Liver (tissue), 9 donors: ENCODE measurements around the gene GPR37. TPM values are rescaled to one million over a fixed set of nuclear protein-coding genes. Genes with fewer than 3 reads are reported as not detected.

Source experiments
- DNase-seq: peaks from one replicate; pipeline ENCODE4 v3.0.0-alpha.2; 2017; ENCODE audit warnings: low spot score
- H3K27ac ChIP-seq, 2 donors: one replicate each; pipeline ENCODE4 v1.7.0; 2013; ENCODE audit warnings: inconsistent platforms in 2 of 2, low read length in 2 of 2, control low read depth in 1 of 2, low read depth in 1 of 2, mild to moderate bottlenecking in 1 of 2
- H3K27me3 ChIP-seq, 4 donors: one replicate each; pipeline versions ENCODE4 v1.6.1 to v1.7.0; 2013; ENCODE audit warnings: low read length in 3 of 4, inconsistent platforms in 1 of 4, mild to moderate bottlenecking in 1 of 4, moderate library complexity in 1 of 4; ENCODE audit not compliant: control insufficient read depth in 4 of 4, insufficient read depth in 4 of 4
- H3K36me3 ChIP-seq, 4 donors: one replicate each; pipeline versions ENCODE4 v1.6.1 to v1.7.0; 2013; ENCODE audit warnings: low read length in 3 of 4, mild to moderate bottlenecking in 3 of 4, low read depth in 1 of 4, moderate library complexity in 1 of 4; ENCODE audit not compliant: control insufficient read depth in 4 of 4, insufficient read depth in 3 of 4
- H3K4me1 ChIP-seq, 4 donors: one replicate each; pipeline versions ENCODE4 v1.6.1 to v1.7.0; 2013; ENCODE audit warnings: low read length in 3 of 4, mild to moderate bottlenecking in 3 of 4, moderate library complexity in 1 of 4; ENCODE audit not compliant: control insufficient read depth in 4 of 4, insufficient read depth in 4 of 4
- H3K4me3 ChIP-seq, 3 donors: one replicate each; pipeline versions ENCODE4 v1.6.1 to v1.7.0; 2013; ENCODE audit warnings: low read length in 3 of 3, control low read depth in 1 of 3, low read depth in 1 of 3, mild to moderate bottlenecking in 1 of 3
- H3K9ac ChIP-seq, 2 donors: one replicate each; pipeline ENCODE4 v1.7.0; 2013; ENCODE audit warnings: low read length in 2 of 2, mild to moderate bottlenecking in 2 of 2, moderate library complexity in 2 of 2, control low read depth in 1 of 2, low read depth in 1 of 2
- H3K9me3 ChIP-seq, 4 donors: one replicate each; pipeline versions ENCODE4 v1.6.1 to v1.7.0; 2013; ENCODE audit warnings: low read length in 3 of 4; ENCODE audit not compliant: control insufficient read depth in 4 of 4
- EGR1 ChIP-seq, 2 donors: IDR thresholded peaks; 2 replicates each; pipeline ENCODE4 v1.6.1; 2016 to 2018; ENCODE audit warnings: antibody characterized with exemption in 2 of 2, low read depth in 2 of 2
- FOXA1 ChIP-seq: IDR thresholded peaks from 2 replicates; pipeline ENCODE4 v1.6.1; 2016; ENCODE audit warnings: antibody characterized with exemption
- FOXA2 ChIP-seq: IDR thresholded peaks from 2 replicates; pipeline ENCODE4 v1.6.1; 2016; ENCODE audit warnings: antibody characterized with exemption
- GABPA ChIP-seq, 2 donors: IDR thresholded peaks in 1 of 2; conservative IDR thresholded peaks in 1 of 2; 2 replicates each; pipeline ENCODE4 v1.6.1; 2016; ENCODE audit warnings: antibody characterized with exemption in 2 of 2, mild to moderate bottlenecking in 1 of 2, moderate library complexity in 1 of 2
- HNF4A ChIP-seq, 2 donors: conservative IDR thresholded peaks; 2 replicates each; pipeline ENCODE4 v1.6.1; 2016; ENCODE audit warnings: antibody characterized with exemption in 2 of 2, mild to moderate bottlenecking in 2 of 2
- HNF4G ChIP-seq: IDR thresholded peaks from 2 replicates; pipeline ENCODE4 v1.6.1; 2016; ENCODE audit warnings: antibody characterized with exemption
- JUND ChIP-seq, 2 donors: IDR thresholded peaks; 2 replicates each; pipeline ENCODE4 v1.6.1; 2016; ENCODE audit warnings: antibody characterized with exemption in 2 of 2
- NR2F2 ChIP-seq: IDR thresholded peaks from 2 replicates; pipeline ENCODE4 v1.6.1; 2016; ENCODE audit warnings: antibody characterized with exemption
- RAD21 ChIP-seq, 2 donors: IDR thresholded peaks; 2 replicates each; pipeline ENCODE4 v1.6.1; 2016; ENCODE audit warnings: antibody characterized with exemption in 2 of 2, mild to moderate bottlenecking in 2 of 2
- RXRA ChIP-seq, 2 donors: IDR thresholded peaks; 2 replicates each; pipeline ENCODE4 v1.6.1; 2017 to 2018; ENCODE audit warnings: antibody characterized with exemption in 2 of 2, mild to moderate bottlenecking in 1 of 2
- SP1 ChIP-seq: IDR thresholded peaks from 2 replicates; pipeline ENCODE4 v1.6.1; 2018; ENCODE audit warnings: antibody characterized with exemption, mild to moderate bottlenecking
- TAF1 ChIP-seq: conservative IDR thresholded peaks from 2 replicates; pipeline ENCODE4 v1.6.1; 2016; ENCODE audit warnings: antibody characterized with exemption, mild to moderate bottlenecking
- YY1 ChIP-seq: IDR thresholded peaks from 2 replicates; pipeline ENCODE4 v1.6.1; 2016; ENCODE audit warnings: antibody characterized with exemption, mild to moderate bottlenecking
- WGBS: extraction: QIAGEN DNeasy Blood & Tissue Kit; methylation state at CpG from one replicate; pipeline ENCODE4 v1.1.7; 2013; 5-methylcytosine and 5-hydroxymethylcytosine counted together
- polyA plus RNA-seq, 2 donors: library from polyadenylated mRNA; stranded (reverse) in 1 of 2; unstranded in 1 of 2; fragments of 200-250 nt in 1 of 2; fragments of >200 nt in 1 of 2; fragmentation: Nextera tagmentation in 1 of 2; extraction: Ambion mirVana in 1 of 2; gene quantifications; one replicate each; pipeline versions ENCODE4 v1.2.1 to v1.2.3, GENCODE V29; 2013 to 2015
- total RNA-seq, 2 donors: library from RNA; depleted of rRNA; stranded (reverse); fragments of >200 nt; gene quantifications; one replicate each; pipeline ENCODE4 v1.2.3, GENCODE V29; 2014
- TF ChIP-seq, protein P1 (sequence below): IDR thresholded peaks from 2 replicates; pipeline ENCODE4 v1.6.1; 2016; ENCODE audit warnings: antibody characterized with exemption, mild to moderate bottlenecking
- TF ChIP-seq, protein P2 (sequence below): IDR thresholded peaks from 2 replicates; pipeline ENCODE4 v1.6.1; 2016; ENCODE audit warnings: antibody characterized with exemption
- TF ChIP-seq, protein P3 (sequence below): fragments of 150-350 bp; IDR thresholded peaks from 2 replicates; pipeline ENCODE4 v1.5.1; 2017; ENCODE audit warnings: improper control_type of control experiment, low read depth, low read length; ENCODE audit not compliant: missing input control
- TF ChIP-seq, protein P4 (sequence below): IDR thresholded peaks from 2 replicates; pipeline ENCODE4 v1.6.1; 2016; ENCODE audit warnings: antibody characterized with exemption
- TF ChIP-seq, protein P5 (sequence below): IDR thresholded peaks from 2 replicates; pipeline ENCODE4 v1.6.1; 2016; ENCODE audit warnings: antibody characterized with exemption
- donor health status: healthy.
- donor health status: healthy.
- donor health status: healthy.
- donor health status: healthy.
- donor health status: healthy.

GPR37 gene
- total and polyA plus RNA-seq, 4 donors, result 0.33 to 12.0 (median 8.7) TPM

DNA sequence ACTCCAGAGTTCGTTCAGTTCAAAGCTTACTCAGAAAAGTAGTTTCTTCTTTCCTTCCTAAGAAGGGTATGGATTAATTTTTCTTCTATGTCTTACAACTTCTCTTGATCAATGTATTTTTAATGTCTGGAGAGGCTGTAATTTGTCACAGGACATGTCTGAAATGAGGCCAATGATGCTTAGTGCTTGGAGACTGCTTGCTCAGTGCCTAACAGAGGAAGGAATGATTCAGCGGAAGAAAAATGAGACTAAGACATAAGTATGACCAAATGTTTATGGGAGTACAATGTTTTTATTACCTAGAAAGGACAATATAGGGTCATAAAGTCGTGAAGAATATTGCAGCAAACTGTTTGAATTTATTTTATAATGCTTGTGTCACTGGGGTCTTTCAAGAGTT, 43.3 kb downstream of the GPR37 start:
- TF ChIP-seq SP1 (no peak), JUND (IDR thresholded peaks at IDR 0.05) (no peak), YY1 (no peak), HNF4A (conservative IDR thresholded peaks at IDR 0.05) (no peak), GABPA (IDR thresholded peaks at IDR 0.05 in 1 of 2, conservative IDR thresholded peaks at IDR 0.05 in 1 of 2) (no peak), NR2F2 (no peak), HNF4G (no peak), RXRA (IDR thresholded peaks at IDR 0.05) (no peak), FOXA1 (no peak), FOXA2 (no peak), TAF1 (no peak), RAD21 (IDR thresholded peaks at IDR 0.05) (no peak), EGR1 (IDR thresholded peaks at IDR 0.05; ENCODE audit: low read depth in 2 of 2) (no peak)
- TF ChIP-seq, protein P1, sequence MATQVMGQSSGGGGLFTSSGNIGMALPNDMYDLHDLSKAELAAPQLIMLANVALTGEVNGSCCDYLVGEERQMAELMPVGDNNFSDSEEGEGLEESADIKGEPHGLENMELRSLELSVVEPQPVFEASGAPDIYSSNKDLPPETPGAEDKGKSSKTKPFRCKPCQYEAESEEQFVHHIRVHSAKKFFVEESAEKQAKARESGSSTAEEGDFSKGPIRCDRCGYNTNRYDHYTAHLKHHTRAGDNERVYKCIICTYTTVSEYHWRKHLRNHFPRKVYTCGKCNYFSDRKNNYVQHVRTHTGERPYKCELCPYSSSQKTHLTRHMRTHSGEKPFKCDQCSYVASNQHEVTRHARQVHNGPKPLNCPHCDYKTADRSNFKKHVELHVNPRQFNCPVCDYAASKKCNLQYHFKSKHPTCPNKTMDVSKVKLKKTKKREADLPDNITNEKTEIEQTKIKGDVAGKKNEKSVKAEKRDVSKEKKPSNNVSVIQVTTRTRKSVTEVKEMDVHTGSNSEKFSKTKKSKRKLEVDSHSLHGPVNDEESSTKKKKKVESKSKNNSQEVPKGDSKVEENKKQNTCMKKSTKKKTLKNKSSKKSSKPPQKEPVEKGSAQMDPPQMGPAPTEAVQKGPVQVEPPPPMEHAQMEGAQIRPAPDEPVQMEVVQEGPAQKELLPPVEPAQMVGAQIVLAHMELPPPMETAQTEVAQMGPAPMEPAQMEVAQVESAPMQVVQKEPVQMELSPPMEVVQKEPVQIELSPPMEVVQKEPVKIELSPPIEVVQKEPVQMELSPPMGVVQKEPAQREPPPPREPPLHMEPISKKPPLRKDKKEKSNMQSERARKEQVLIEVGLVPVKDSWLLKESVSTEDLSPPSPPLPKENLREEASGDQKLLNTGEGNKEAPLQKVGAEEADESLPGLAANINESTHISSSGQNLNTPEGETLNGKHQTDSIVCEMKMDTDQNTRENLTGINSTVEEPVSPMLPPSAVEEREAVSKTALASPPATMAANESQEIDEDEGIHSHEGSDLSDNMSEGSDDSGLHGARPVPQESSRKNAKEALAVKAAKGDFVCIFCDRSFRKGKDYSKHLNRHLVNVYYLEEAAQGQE, result no peak
- TF ChIP-seq, protein P2, sequence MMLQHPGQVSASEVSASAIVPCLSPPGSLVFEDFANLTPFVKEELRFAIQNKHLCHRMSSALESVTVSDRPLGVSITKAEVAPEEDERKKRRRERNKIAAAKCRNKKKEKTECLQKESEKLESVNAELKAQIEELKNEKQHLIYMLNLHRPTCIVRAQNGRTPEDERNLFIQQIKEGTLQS, result no peak
- TF ChIP-seq, protein P3, sequence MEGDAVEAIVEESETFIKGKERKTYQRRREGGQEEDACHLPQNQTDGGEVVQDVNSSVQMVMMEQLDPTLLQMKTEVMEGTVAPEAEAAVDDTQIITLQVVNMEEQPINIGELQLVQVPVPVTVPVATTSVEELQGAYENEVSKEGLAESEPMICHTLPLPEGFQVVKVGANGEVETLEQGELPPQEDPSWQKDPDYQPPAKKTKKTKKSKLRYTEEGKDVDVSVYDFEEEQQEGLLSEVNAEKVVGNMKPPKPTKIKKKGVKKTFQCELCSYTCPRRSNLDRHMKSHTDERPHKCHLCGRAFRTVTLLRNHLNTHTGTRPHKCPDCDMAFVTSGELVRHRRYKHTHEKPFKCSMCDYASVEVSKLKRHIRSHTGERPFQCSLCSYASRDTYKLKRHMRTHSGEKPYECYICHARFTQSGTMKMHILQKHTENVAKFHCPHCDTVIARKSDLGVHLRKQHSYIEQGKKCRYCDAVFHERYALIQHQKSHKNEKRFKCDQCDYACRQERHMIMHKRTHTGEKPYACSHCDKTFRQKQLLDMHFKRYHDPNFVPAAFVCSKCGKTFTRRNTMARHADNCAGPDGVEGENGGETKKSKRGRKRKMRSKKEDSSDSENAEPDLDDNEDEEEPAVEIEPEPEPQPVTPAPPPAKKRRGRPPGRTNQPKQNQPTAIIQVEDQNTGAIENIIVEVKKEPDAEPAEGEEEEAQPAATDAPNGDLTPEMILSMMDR, result no peak
- TF ChIP-seq, protein P4, sequence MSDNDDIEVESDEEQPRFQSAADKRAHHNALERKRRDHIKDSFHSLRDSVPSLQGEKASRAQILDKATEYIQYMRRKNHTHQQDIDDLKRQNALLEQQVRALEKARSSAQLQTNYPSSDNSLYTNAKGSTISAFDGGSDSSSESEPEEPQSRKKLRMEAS, result no peak
- TF ChIP-seq, protein P5, sequence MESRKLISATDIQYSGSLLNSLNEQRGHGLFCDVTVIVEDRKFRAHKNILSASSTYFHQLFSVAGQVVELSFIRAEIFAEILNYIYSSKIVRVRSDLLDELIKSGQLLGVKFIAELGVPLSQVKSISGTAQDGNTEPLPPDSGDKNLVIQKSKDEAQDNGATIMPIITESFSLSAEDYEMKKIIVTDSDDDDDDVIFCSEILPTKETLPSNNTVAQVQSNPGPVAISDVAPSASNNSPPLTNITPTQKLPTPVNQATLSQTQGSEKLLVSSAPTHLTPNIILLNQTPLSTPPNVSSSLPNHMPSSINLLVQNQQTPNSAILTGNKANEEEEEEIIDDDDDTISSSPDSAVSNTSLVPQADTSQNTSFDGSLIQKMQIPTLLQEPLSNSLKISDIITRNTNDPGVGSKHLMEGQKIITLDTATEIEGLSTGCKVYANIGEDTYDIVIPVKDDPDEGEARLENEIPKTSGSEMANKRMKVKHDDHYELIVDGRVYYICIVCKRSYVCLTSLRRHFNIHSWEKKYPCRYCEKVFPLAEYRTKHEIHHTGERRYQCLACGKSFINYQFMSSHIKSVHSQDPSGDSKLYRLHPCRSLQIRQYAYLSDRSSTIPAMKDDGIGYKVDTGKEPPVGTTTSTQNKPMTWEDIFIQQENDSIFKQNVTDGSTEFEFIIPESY, result no peak
- no peaks in the 10 kb centered on the region for H3K36me3 ChIP-seq

More for the DNA sequence above, 43.3 kb downstream of the GPR37 start:
- 68% methylated on average over 3 of the region's 3 CpGs for WGBS
- Histone ChIP-seq H3K9ac (no peak overlapping the region), H3K27me3 (no peaks in the 10 kb centered on the region), H3K27ac (no peak overlapping the region), H3K4me1 (peaks cover 2 to 13% (median 11%) of the 10 kb centered on the region in 4 donors), H3K9me3 (no peaks in the 10 kb centered on the region), H3K4me3 (no peak overlapping the region)
- DNase-seq, result no peak
